Measurements from ENCODE around the gene SLC20A1.

SLC20A1 gene

GRCh38 chr2:112708968-112709367, 63.2 kb downstream of the SLC20A1 start:
- Histone ChIP-seq H3K36me3 (replicated peaks in 1 of 2; ENCODE audit: control insufficient read depth in 2 of 2, insufficient read depth in 2 of 2, low read length in 2 of 2) (no peaks in the 10 kb centered on the region), H3K9me3 (replicated peaks in 1 of 2; ENCODE audit: control insufficient read depth in 2 of 2, insufficient read depth in 1 of 2, low read depth in 1 of 2, low read length in 2 of 2) (no peaks in the 10 kb centered on the region), H4K91ac (ENCODE audit: low read depth, low read length, poor library complexity) (no peak overlapping the region), H2BK12ac (ENCODE audit: low read length) (no peak overlapping the region), H3K27me3 (ENCODE audit: control insufficient read depth in 3 of 3, insufficient read depth in 3 of 3, low read depth in 1 of 3, low read length in 3 of 3) (peaks cover 0 to 5% (median 0%) of the 10 kb centered on the region in 3 experiments), H4K8ac (ENCODE audit: low read depth, low read length) (no peak overlapping the region), H3K9ac (ENCODE audit: low read depth, low read length, poor library complexity) (no peak overlapping the region), H2AFZ (ENCODE audit: low read length) (peak overlapping the region; percentile 60), H3K18ac (ENCODE audit: low read length) (no peak overlapping the region), H2AK5ac (ENCODE audit: low read depth, low read length) (no peak overlapping the region), H3K4me3 (ENCODE audit: low read length in 2 of 2) (no peak overlapping the region), H3K4me2 (ENCODE audit: insufficient read depth, low read length, poor library complexity, severe bottlenecking) (no peak overlapping the region), H2BK120ac (ENCODE audit: low read depth, low read length) (no peak overlapping the region), H3K4ac (ENCODE audit: low read length) (no peak overlapping the region), H3K4me1 (ENCODE audit: control insufficient read depth in 2 of 2, insufficient read depth in 1 of 2, low read depth in 1 of 2, low read length in 2 of 2) (peaks cover 0 to 14% of the 10 kb centered on the region in 2 donors), H3K23ac (ENCODE audit: low read depth, low read length, poor library complexity) (no peak overlapping the region), H3K79me1 (ENCODE audit: low read depth, low read length) (no peaks in the 10 kb centered on the region), H2BK5ac (ENCODE audit: low read length) (no peak overlapping the region), H3K14ac (ENCODE audit: low read length) (no peak overlapping the region), H3K27ac (replicated peaks; ENCODE audit: low read length) (no peak overlapping the region), H2BK15ac (ENCODE audit: low read length) (no peak overlapping the region)
- WGBS, 2 donors (ENCODE audit: extremely low coverage in 2 of 2, insufficient read length in 2 of 2, insufficient replicate concordance in 1 of 2) = no CpG with 5 or more reads among the region's 10 CpGs
- DNase-seq (ENCODE audit: low spot score) = no peak

GRCh38 chr2:112709703-112710102, 64.0 kb downstream of the SLC20A1 start:
- DNase-seq (ENCODE audit: low spot score) = no peak
- Histone ChIP-seq H3K79me1 (ENCODE audit: low read depth, low read length) (no peaks in the 10 kb centered on the region), H2BK15ac (ENCODE audit: low read length) (no peak overlapping the region), H3K9ac (ENCODE audit: low read depth, low read length, poor library complexity) (no peak overlapping the region), H4K91ac (ENCODE audit: low read depth, low read length, poor library complexity) (no peak overlapping the region), H4K8ac (ENCODE audit: low read depth, low read length) (no peak overlapping the region), H3K27ac (replicated peaks; ENCODE audit: low read length) (no peak overlapping the region), H3K36me3 (replicated peaks in 1 of 2; ENCODE audit: control insufficient read depth in 2 of 2, insufficient read depth in 2 of 2, low read length in 2 of 2) (no peaks in the 10 kb centered on the region), H3K18ac (ENCODE audit: low read length) (no peak overlapping the region), H3K27me3 (ENCODE audit: control insufficient read depth in 3 of 3, insufficient read depth in 3 of 3, low read depth in 1 of 3, low read length in 3 of 3) (peaks cover 0 to 3% (median 0%) of the 10 kb centered on the region in 3 experiments), H3K23ac (ENCODE audit: low read depth, low read length, poor library complexity) (peak overlapping the region; percentile 59), H2BK5ac (ENCODE audit: low read length) (no peak overlapping the region), H2AK5ac (ENCODE audit: low read depth, low read length) (peak overlapping the region; percentile 71), H2BK120ac (ENCODE audit: low read depth, low read length) (no peak overlapping the region), H3K4ac (ENCODE audit: low read length) (no peak overlapping the region), H3K14ac (ENCODE audit: low read length) (no peak overlapping the region), H3K4me2 (ENCODE audit: insufficient read depth, low read length, poor library complexity, severe bottlenecking) (no peak overlapping the region), H2AFZ (ENCODE audit: low read length) (no peak overlapping the region), H3K9me3 (replicated peaks in 1 of 2; ENCODE audit: control insufficient read depth in 2 of 2, insufficient read depth in 1 of 2, low read depth in 1 of 2, low read length in 2 of 2) (no peaks in the 10 kb centered on the region), H3K4me1 (ENCODE audit: control insufficient read depth in 2 of 2, insufficient read depth in 1 of 2, low read depth in 1 of 2, low read length in 2 of 2) (peaks cover 0 to 14% of the 10 kb centered on the region in 2 donors), H3K4me3 (ENCODE audit: low read length in 2 of 2) (no peak overlapping the region), H2BK12ac (ENCODE audit: low read length) (peak overlapping the region; percentile 50)
- WGBS, 2 donors (ENCODE audit: extremely low coverage in 2 of 2, insufficient read length in 2 of 2, insufficient replicate concordance in 1 of 2) = no CpG with 5 or more reads among the region's 6 CpGs

- Histone ChIP-seq H2BK15ac (ENCODE audit: low read length) (no peak overlapping the region), H3K9ac (ENCODE audit: low read depth, low read length, poor library complexity) (no peak overlapping the region), H2AFZ (ENCODE audit: low read length) (no peak overlapping the region), H2BK5ac (ENCODE audit: low read length) (no peak overlapping the region), H3K27me3 (ENCODE audit: control insufficient read depth in 3 of 3, insufficient read depth in 3 of 3, low read depth in 1 of 3, low read length in 3 of 3) (no peaks in the 10 kb centered on the region), H3K14ac (ENCODE audit: low read length) (no peak overlapping the region), H4K91ac (ENCODE audit: low read depth, low read length, poor library complexity) (peak overlapping the region; percentile 19), H3K4me1 (ENCODE audit: control insufficient read depth in 2 of 2, insufficient read depth in 1 of 2, low read depth in 1 of 2, low read length in 2 of 2) (peaks cover 0 to 14% of the 10 kb centered on the region in 2 donors), H3K79me1 (ENCODE audit: low read depth, low read length) (no peaks in the 10 kb centered on the region), H3K27ac (replicated peaks; ENCODE audit: low read length) (no peak overlapping the region), H3K23ac (ENCODE audit: low read depth, low read length, poor library complexity) (peak overlapping the region; percentile 18), H2BK120ac (ENCODE audit: low read depth, low read length) (no peak overlapping the region), H4K8ac (ENCODE audit: low read depth, low read length) (peak overlapping the region; percentile 96), H3K4me2 (ENCODE audit: insufficient read depth, low read length, poor library complexity, severe bottlenecking) (no peak overlapping the region), H3K18ac (ENCODE audit: low read length) (no peak overlapping the region), H3K4ac (ENCODE audit: low read length) (no peak overlapping the region), H2AK5ac (ENCODE audit: low read depth, low read length) (peak overlapping the region; percentile 49), H2BK12ac (ENCODE audit: low read length) (no peak overlapping the region), H3K4me3 (ENCODE audit: low read length in 2 of 2) (no peak overlapping the region), H3K36me3 (replicated peaks in 1 of 2; ENCODE audit: control insufficient read depth in 2 of 2, insufficient read depth in 2 of 2, low read length in 2 of 2) (no peaks in the 10 kb centered on the region), H3K9me3 (replicated peaks in 1 of 2; ENCODE audit: control insufficient read depth in 2 of 2, insufficient read depth in 1 of 2, low read depth in 1 of 2, low read length in 2 of 2) (no peaks in the 10 kb centered on the region)
- no peak for DNase-seq (ENCODE audit: low spot score)
- WGBS, 2 donors (ENCODE audit: extremely low coverage in 2 of 2, insufficient read length in 2 of 2, insufficient replicate concordance in 1 of 2) = no CpG with 5 or more reads among the region's 9 CpGs
Measured at GRCh38 chr2:112710956-112711750, 65.4 kb downstream of the SLC20A1 start.

- Histone ChIP-seq H3K27ac (replicated peaks; ENCODE audit: low read length) (no peak overlapping the region), H3K9me3 (replicated peaks in 1 of 2; ENCODE audit: control insufficient read depth in 2 of 2, insufficient read depth in 1 of 2, low read depth in 1 of 2, low read length in 2 of 2) (no peaks in the 10 kb centered on the region)
- no CpG with 5 or more reads among the region's 3 CpGs for WGBS, 2 donors (ENCODE audit: extremely low coverage in 2 of 2, insufficient read length in 2 of 2, insufficient replicate concordance in 1 of 2)
Measured at GRCh38 chr2:112712465-112712864, 66.7 kb downstream of the SLC20A1 start.

More at GRCh38 chr2:112712465-112712864, 66.7 kb downstream of the SLC20A1 start:
- H3K36me3 ChIP-seq (replicated peaks in 1 of 2; ENCODE audit: control insufficient read depth in 2 of 2, insufficient read depth in 2 of 2, low read length in 2 of 2) = no peaks in the 10 kb centered on the region
- H3K23ac ChIP-seq (ENCODE audit: low read depth, low read length, poor library complexity) = no peak overlapping the region
- no peak overlapping the region for H2BK5ac ChIP-seq (ENCODE audit: low read length)
- no peak overlapping the region for H3K4me3 ChIP-seq (ENCODE audit: low read length in 2 of 2)
- peak overlapping the region; percentile 4 for H2BK120ac ChIP-seq (ENCODE audit: low read depth, low read length)
- H3K18ac ChIP-seq (ENCODE audit: low read length) = no peak overlapping the region
- H2AFZ ChIP-seq (ENCODE audit: low read length) = no peak overlapping the region
- no peaks in the 10 kb centered on the region for H3K79me1 ChIP-seq (ENCODE audit: low read depth, low read length)
- H3K4me1 ChIP-seq (ENCODE audit: control insufficient read depth in 2 of 2, insufficient read depth in 1 of 2, low read depth in 1 of 2, low read length in 2 of 2) = peaks cover 0 to 14% of the 10 kb centered on the region in 2 donors
- H2BK12ac ChIP-seq (ENCODE audit: low read length) = no peak overlapping the region
- H3K14ac ChIP-seq (ENCODE audit: low read length) = no peak overlapping the region
- no peak for DNase-seq (ENCODE audit: low spot score)
- H2AK5ac ChIP-seq (ENCODE audit: low read depth, low read length) = no peak overlapping the region
- H3K9ac ChIP-seq (ENCODE audit: low read depth, low read length, poor library complexity) = no peak overlapping the region
- no peak overlapping the region for H3K4ac ChIP-seq (ENCODE audit: low read length)
- H3K27me3 ChIP-seq (ENCODE audit: control insufficient read depth in 3 of 3, insufficient read depth in 3 of 3, low read depth in 1 of 3, low read length in 3 of 3) = no peaks in the 10 kb centered on the region
- H2BK15ac ChIP-seq (ENCODE audit: low read length) = no peak overlapping the region
- H4K91ac ChIP-seq (ENCODE audit: low read depth, low read length, poor library complexity) = no peak overlapping the region
- H3K4me2 ChIP-seq (ENCODE audit: insufficient read depth, low read length, poor library complexity, severe bottlenecking) = no peak overlapping the region
- no peak overlapping the region for H4K8ac ChIP-seq (ENCODE audit: low read depth, low read length)

All from neuronal stem cell (in vitro differentiated cells).